GM18508 (cell line): ENCODE data around the gene TRAPPC2L.

Experiments
- ATAC-seq: cut with Tn5 transposase; IDR thresholded peaks from one replicate; pipeline ENCODE4 v1.9.1; 2021; ENCODE audit warnings: moderate number of reproducible peaks; ENCODE audit not compliant: insufficient read depth, unreplicated experiment

Gene TRAPPC2L

DNA sequence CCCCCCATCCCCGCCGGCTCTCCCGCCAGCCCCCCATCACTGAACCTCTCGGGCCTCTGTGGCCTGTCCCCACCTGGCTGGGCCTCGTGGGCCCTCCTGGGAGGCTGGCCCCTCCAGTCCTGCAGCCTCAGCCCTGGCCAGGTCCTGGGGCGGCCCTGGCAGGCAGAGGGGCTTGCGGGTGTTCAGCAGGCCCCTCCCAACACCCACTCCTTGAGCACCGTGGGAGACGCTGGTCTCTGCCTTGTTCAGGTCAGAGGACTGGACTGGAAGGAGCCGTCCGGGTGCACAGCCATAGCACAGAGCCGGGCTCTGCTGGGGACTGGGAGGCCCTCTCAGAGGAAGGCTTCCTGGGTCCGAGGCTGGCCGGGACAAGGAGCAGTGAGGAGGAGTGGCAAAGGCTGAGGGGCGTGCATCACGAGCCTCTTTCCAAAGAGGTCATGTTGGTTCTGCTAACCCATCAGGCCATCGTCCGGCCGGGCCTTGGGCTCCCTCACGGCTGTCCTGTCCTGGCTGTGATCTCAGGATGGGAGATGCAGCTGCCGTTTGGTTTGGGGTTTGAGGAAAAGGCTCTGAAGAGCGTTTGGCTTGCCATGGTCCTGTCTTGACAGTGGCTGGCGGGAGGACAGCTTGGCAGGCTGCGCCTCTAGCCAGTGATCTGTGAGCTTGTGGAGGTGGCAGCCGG, 15.9 kb downstream of the TRAPPC2L start:
- no peak for ATAC-seq

DNA sequence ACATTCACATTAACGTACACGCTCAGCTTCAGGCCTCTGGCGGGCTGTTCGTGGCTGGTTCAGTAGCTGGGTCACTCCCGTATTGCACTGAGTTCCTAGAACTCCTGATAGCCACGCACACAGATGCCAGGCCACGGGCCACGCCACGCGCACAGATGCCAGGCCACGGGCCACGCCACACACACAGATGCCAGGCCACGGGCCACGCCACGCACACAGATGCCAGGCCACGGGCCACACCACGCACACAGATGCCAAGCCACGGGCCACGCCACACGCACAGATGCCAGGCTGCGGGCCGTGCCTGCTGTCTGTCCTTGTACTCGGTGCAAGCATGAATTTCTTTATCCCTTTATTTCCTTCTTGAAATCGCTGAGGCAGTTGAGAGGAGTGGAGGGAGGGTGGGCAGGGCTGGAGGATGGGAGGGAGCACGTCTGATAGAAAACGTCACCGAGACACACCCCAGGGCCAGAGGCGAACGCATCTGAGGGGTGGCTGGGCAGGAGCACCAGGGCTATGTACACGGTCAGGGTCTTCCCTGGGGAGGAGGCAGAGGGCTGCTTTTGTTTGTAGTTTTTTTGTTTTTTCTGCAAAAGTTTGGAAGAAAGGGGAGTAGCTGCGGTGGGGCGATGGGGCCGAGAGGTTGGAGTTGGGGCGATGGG, 18.1 kb downstream of the TRAPPC2L start:
- no peak for ATAC-seq

DNA sequence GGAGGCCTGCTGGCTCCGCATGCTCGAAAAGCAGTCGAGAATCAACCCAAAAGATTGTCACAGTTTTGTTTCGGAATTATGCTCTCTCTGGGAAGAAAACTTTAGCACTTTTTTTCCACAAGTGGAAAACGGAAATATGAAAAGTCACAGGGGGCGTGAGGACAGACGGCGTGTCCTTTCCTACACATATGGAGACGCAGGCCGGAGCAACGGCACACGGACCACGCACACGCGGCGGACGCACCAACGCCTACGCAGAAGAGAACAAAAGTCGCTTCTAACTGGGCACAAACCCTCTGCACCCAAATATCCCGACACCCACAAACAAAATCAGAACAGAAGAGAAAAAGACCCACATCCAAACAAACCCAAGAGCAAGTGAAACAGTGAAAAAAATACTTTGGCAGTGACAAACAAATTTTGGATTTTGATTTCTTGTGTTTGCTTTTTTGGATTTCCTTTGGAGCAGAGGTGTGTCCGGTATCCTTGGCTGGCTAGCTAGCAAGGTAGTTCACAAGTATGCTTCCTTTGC, 18.8 kb downstream of the TRAPPC2L start:
- ATAC-seq: no peak

GRCh38 chr16:88876942-88877526, 20.1 kb downstream of the TRAPPC2L start:
- no peak for ATAC-seq

GRCh38 chr16:88877564-88878289, 20.8 kb downstream of the TRAPPC2L start:
- no peak for ATAC-seq

GRCh38 chr16:88878356-88878755, 21.4 kb downstream of the TRAPPC2L start:
- no peak for ATAC-seq

DNA sequence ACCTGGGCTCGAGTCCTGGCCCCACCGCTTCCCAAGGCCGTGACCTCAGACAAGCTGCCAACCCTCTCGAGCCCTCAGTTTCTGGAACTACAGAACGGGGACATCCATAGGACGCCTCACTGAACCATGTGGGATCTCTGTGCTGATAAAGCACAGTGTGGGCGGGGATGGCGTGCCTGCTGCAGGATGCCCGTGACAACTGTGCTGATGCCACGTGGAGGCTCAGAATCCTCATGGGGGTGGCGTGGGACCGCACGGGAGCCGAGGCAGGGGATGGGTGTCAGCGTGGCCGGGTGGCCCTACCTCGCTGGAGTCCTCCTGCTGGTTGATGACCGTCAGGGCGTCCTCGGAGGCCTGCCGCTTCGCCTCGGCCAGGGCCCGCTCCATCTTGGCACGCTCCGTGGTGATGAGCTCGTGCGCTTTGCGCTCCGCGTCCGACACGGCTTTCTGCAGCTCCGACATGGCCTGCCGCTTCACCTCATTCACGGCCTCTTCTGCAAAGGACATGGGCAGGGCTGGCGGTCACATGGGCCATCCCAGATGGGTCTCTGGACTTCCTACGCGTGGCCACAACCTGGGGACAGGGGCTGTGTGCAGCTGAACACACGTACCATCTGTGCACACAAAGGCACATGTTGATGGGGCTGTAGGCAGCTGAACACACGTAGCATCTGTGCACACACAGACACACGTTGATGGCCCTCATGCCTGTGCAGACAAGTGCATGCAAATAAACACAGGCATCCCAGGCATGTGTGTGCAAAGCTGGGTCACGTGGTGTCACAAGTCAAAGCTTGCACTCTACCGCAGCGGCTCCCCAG, 22.2 kb downstream of the TRAPPC2L start:
- no peak for ATAC-seq

DNA sequence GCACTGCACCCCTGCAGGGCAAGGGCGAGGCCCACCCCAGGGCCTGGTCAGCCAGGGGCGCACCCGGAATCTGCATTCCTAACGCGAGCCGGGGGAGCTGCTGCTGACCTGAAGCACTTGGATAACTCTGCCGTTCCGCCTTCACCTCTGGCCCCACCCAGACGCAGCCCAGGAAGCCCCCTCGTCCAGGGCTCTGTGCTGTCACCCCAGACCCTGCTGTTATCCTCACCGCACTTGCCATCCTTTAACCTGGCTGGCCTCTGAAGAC, 22.8 kb downstream of the TRAPPC2L start:
- ATAC-seq: no peak

GRCh38 chr16:88880226-88881006, 23.5 kb downstream of the TRAPPC2L start:
- ATAC-seq: no peak

- ATAC-seq: no peak
Measured at GRCh38 chr16:88881007-88881615, 24.2 kb downstream of the TRAPPC2L start.

- no peak for ATAC-seq
Measured at GRCh38 chr16:88881675-88882357, 24.9 kb downstream of the TRAPPC2L start.

DNA sequence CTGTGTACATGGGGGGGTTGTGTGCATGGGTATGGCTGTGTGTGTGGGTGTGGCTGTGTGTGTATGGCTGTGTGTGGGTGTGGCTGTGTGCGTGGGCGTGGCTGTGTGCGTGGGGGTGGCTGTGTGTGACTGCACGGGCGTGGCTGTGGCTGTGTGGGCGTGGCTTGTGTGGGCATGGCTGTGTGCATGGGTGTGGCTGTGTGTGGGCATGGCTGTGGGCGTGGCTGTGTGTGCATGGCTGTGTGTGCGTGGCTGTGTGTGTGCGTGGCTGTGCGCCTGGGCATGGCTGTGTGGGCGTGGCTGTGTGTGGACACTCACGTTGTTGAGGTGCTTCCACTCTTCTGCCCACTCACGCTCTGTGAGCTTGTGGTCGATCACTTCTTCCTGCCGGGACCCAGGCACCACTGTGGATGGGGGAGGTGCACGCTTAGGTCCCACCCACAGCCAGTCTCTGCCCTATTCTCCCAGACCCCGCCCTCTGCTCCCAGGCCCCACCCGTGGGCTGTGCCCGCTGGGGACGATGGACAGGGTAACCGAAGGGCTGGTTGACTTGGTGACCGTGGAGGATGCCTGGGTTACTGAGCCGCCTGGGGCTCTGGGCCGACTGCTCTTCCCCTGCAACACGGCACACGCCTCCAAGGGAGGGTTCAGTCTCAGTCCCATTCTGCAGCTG, 25.6 kb downstream of the TRAPPC2L start:
- no peak for ATAC-seq

GRCh38 chr16:88883117-88883895, 26.4 kb downstream of the TRAPPC2L start:
- ATAC-seq: no peak

- ATAC-seq: no peak
Measured at GRCh38 chr16:88883946-88884345, 27.0 kb downstream of the TRAPPC2L start.

GRCh38 chr16:88884569-88885271, 27.8 kb downstream of the TRAPPC2L start:
- no peak for ATAC-seq

- no peak for ATAC-seq
Measured at GRCh38 chr16:88885693-88886280, 28.9 kb downstream of the TRAPPC2L start.
